COR-L47 (cell line): ENCODE measurements around the gene USP34.
"Not testable (repeated sequence)": the region's sequence is repeated elsewhere in the genome, so short reads cannot be mapped to it uniquely, and the experiment has no call there.

Experiments used
- DNase-seq: peaks from one replicate; lab custom pipeline; 2025; lab: John Stamatoyannopoulos, UW

Gene USP34

DNA sequence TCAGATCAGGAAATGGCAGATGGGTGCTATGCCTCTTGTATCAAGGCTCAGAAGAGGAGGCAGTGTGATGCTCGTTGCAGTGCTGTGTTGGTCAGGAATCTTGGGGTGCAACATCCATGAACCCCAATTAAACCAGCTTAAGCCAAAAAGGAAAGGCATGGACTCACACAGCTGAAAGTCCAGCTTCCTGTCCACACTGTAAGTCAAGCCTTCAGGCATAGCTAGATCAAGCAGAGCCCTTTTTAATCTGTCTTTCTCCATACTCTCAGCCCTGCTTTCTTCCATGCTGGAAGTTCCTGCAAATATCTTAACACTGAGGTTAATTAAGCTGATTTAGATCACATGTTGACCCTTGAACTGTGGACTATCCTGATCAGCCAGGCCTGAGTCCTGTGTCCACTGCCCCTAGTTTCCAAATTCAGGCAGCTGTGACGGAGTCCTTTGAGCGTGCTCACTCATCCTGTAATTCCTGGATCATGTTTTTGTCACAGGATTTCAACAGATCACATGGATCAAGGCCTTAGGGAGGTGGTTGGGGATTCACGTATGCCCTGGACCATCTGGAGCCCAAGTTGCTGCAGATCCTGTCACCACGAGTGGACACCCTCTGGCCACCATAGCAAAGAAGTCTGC, 313.4 kb downstream of the USP34 start:
- DNase-seq, result no peak

DNA sequence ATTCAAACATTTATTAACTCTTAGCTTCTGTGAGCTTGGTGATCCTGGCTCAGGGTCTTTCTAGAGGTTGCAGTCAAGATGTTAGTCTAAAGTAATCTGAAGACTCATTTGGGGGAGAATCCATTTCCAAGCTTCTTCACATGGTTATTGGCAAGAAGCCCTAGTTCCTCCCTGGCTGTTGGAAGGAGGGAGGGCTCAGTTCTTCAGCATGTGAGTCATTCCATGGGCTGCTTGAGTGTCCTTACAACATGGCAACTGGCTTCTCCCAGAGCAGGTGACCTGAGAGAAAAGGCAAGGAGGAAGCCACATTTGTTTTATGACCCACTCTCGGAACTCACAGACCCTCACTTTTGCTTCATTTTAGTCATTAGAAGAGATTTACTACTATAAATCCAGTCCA, 319.5 kb downstream of the USP34 start:
- DNase-seq, result no peak

DNA sequence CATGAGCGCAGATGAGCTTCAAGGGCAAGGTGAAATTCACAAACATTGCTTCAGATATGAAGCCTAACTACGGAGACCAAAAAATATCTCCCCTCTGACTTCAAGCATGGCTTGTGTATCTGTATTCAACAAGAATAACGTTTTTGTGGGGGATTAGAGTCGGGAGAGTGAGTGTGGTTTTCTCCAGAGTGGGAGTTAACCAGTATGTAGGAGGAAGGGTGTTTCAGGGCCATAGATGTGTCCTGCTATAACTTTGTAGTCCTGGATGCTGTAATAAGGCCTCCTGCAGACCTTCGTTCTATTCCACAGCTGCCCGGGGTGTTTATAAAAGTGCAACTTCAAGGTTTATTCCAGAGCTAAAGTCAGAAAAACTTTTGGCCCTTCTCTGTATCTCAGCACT, 321.8 kb downstream of the USP34 start:
- DNase-seq, result no peak

DNA sequence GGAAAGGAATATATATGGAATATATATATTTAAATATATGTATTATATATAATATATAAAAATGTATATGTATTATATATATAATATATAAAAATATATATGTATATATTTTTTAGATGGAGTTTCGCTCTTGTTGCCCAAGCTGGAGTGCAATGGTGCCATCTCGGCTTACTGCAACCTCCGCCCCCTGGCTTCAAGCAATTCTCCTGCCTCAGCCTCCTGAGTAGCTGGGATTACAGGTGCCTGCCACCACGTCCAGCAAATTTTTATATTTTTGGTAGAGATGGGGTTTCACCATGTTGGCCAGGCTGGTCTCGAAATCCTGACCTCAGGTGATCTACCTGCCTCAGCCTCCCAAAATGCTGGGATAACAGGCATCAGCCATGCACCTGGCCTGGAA, 322.8 kb downstream of the USP34 start:
- DNase-seq, result not testable (repeated sequence)

DNA sequence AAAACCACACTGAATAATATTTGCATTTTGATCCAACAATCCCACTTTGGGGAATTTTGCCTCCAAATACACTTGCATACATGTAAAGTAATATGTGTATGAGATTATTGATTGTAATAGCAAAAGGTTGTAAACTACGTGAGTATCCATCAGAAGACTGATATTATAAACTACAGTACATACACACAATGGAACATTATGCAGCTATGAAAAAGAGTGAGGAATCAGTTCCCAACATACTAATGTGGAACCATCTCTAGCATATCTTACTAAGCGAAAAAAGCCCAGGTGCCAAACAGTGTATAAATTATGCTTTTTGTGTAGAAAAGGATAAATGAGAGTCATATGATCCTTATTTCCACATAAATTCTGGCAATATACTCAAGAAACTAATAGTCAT, 324.9 kb downstream of the USP34 start:
- no peak for DNase-seq

DNA sequence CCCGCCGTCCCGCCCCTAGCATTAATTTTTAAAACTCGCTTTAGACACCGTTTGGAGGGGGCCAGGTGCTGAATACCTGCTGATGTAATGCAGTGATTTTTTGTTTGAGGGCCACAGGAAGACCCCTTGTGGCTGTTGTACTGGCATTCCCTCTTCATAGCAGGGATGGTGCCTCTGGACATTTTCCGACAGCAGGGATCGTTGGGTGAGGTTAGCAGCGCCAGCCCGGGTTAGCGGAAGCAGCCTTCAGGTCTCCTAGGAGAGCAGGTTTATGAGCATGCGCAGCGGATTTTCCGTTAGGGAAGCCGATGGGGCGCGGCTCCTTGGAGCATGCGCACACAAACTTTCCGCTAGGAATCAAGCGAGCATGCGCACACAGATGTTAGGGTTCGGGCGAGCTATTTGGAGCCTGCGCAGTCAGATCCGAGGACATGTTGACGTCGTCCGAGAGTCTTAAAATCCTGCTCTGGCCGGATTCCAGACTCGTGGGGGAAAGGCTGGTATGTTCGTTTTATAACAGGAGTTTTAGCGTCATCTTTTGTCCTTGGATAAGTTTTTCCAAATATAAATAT, 326.1 kb downstream of the USP34 start:
- DNase-seq, result peak; percentile 99

DNA sequence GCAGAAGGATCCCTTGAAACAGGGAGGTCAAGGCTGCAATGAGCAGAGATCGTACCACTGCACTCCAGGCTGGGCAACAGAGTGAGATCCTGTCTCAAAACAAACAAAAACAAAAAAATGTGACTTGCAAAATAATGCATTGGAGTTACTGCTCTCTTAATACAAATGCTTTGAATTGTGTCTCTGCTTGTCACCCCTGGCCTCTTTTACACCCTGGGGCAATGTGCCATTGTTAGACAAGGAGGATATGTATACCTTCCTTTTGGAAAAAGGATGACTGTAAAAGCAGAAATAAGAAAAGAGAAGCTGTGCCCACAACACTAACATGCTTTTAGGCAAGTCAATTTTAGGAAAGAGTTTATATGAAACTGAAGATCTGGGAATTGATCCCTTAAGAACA, 329.7 kb downstream of the USP34 start:
- no peak for DNase-seq

DNA sequence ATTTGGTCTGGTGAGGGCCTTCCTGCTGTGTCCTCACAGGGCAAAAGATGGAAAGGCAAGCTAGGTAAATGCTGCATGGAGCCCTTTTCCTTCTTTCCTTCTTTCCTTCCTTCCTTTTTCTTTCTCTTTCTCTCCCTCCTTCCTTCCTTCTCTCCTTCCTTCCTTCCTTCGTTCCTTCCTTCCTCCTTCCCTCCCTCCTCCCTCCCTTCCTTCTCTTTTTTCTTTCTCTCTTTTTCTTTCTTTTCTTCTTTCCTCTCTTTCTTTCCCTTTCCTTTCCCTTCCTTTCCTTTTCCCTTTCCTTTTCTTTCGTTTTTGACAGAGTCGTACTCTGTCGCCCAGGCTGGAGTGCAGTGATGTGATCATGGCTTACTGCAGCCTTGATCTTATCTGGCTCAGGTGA, 332.0 kb downstream of the USP34 start:
- DNase-seq, result no peak
